Cardiac muscle cell (in vitro differentiated cells and primary cell): ENCODE measurements around the gene SMIM21. TPM values are rescaled to one million over a fixed set of nuclear protein-coding genes. Genes with fewer than 3 reads are reported as not detected.

ENCODE experiments used
- DNase-seq, 2 donors: peaks; one replicate each; pipeline versions ENCODE4 v3.0.0 to v3.0.0-alpha.2; 2010 to 2017; ENCODE audit warnings: low read depth in 1 of 2, low spot score in 1 of 2
- H3K27ac ChIP-seq: fragments of 200-600 bp; sonication (generic); 2 replicates; pipeline ENCODE4 v1.5.1; 2016
- H3K27me3 ChIP-seq: fragments of 200-600 bp; sonication (generic); 2 replicates; pipeline ENCODE4 v1.6.0; 2016; ENCODE audit warnings: control low read depth
- H3K36me3 ChIP-seq: fragments of 200-600 bp; sonication (generic); 2 replicates; pipeline ENCODE4 v1.5.1; 2016; ENCODE audit warnings: control low read depth
- H3K4me1 ChIP-seq: fragments of 200-600 bp; sonication (generic); 2 replicates; pipeline ENCODE4 v1.8.1; 2017; ENCODE audit warnings: low read depth, mild to moderate bottlenecking, mixed run types
- H3K4me3 ChIP-seq: fragments of 200-600 bp; sonication (generic); 2 replicates; pipeline ENCODE4 v1.5.1; 2016; ENCODE audit warnings: mild to moderate bottlenecking
- H3K9me3 ChIP-seq: fragments of 200-600 bp; sonication (generic); 2 replicates; pipeline ENCODE4 v1.5.1; 2017; ENCODE audit warnings: low read depth, mild to moderate bottlenecking, control low read depth
- CTCF ChIP-seq: IDR thresholded peaks from 2 replicates; pipeline ENCODE4 v1.5.1; 2012; ENCODE audit warnings: low read depth, mild to moderate bottlenecking, low read length
- polyA plus RNA-seq: library from polyadenylated mRNA; unstranded; fragments of >200 nt; fragmentation: Nextera tagmentation; extraction: Ambion mirVana; gene quantifications from 2 replicates; pipeline ENCODE4 v1.2.1, GENCODE V29; 2016
- total RNA-seq: library from RNA; depleted of rRNA; stranded (reverse); fragments of >200 nt; gene quantifications from 2 replicates; pipeline ENCODE4 v1.2.3, GENCODE V29; 2016

The SMIM21 gene
- total and polyA plus RNA-seq, 2 experiments from 2014 or later = not detected

DNA sequence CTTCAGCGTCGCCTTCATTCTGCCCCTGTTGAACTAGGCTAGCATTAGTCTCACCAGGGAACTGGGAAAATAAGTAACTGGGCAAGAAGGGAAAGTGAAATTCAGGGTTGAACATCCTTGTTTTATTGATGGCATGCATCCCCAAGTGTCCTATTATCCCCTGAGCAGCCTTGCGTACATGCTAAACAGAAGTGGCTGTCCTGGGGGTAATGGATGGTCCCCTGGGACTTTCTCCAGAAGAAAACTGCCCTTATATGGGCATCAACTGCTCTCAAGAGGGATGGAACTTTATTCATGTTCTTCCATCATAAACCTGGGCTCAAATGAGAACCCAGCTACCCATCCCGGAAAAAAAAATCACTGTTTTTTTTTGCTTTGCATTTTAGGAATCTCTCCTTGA lies 11.8 kb upstream of the SMIM21 start:
- H3K27me3 ChIP-seq = no peaks in the 10 kb centered on the region
- DNase-seq = no peak
- no peaks in the 10 kb centered on the region for H3K9me3 ChIP-seq
- no peaks in the 10 kb centered on the region for H3K4me1 ChIP-seq
- H3K4me3 ChIP-seq = no peak overlapping the region
- H3K36me3 ChIP-seq = no peaks in the 10 kb centered on the region
- no peak for TF ChIP-seq CTCF
- no peak overlapping the region for H3K27ac ChIP-seq

DNA sequence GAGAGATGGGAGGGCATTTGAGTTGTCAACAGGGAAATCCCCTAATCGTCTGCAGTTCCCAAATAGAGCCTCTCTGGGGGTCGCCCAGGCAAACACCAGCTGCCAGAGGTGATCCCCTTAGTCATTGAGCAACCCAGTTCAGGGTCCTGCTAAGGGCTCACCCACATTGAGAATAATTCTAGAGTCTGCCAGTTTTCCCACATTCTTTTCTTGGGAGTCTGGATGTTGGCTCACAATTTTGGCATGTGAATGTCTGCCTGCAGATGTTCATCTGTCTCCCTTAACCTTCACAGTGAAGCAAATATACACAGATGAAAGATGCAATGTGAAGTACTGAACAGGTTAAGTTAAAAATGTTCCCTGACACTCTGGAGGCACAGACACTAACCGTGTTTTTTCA lies 11.4 kb upstream of the SMIM21 start:
- Histone ChIP-seq H3K9me3 (no peaks in the 10 kb centered on the region), H3K4me1 (no peaks in the 10 kb centered on the region), H3K4me3 (no peak overlapping the region), H3K27me3 (no peaks in the 10 kb centered on the region), H3K27ac (no peak overlapping the region), H3K36me3 (no peaks in the 10 kb centered on the region)
- no peak for TF ChIP-seq CTCF
- DNase-seq = no peak

DNA sequence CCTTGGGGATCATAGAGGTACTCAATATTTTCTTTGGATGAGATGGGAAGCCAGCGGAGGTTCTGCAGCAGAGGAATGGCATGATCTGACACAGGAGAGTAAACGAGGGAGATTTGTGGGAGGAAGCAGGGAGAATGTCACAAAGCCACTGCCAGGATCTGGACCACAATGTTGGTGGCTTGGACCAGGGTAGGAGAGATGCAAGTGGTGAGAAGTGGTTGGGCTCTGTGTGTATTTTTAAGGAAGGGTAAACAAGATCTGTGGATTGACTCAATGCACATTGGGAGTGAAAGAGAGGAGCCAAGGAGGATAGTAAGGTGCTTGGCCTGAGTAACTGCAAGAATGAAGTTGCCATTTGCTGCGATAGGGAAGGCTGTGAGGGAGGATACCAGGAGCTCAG lies 10.5 kb upstream of the SMIM21 start:
- TF ChIP-seq CTCF = no peak
- no peak for DNase-seq
- H3K27me3 ChIP-seq = no peaks in the 10 kb centered on the region
- no peaks in the 10 kb centered on the region for H3K36me3 ChIP-seq
- H3K4me3 ChIP-seq = no peak overlapping the region
- H3K4me1 ChIP-seq = no peaks in the 10 kb centered on the region
- no peak overlapping the region for H3K27ac ChIP-seq
- no peaks in the 10 kb centered on the region for H3K9me3 ChIP-seq

DNA sequence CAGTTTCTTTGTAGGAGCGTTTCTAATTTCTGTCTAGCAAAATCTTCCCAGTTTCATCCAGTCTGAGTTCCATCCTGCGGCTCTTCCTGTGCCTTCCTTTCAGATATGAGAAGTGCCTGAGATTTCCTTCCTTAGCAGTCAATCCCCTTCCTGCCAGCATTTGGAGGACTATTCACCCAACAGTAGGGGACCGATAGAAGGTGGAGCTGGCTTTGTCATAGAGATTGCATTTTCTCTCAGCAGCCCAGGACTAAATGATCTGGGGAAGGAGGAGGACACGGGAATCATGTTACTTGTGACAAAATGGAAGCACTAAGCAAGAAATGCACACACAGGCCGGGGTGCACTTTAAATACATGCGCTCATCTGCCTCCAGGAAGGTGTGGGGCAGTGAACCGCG lies 5.6 kb upstream of the SMIM21 start:
- Histone ChIP-seq H3K4me1 (no peaks in the 10 kb centered on the region), H3K27ac (no peak overlapping the region), H3K27me3 (no peaks in the 10 kb centered on the region), H3K9me3 (no peaks in the 10 kb centered on the region), H3K36me3 (no peaks in the 10 kb centered on the region), H3K4me3 (no peak overlapping the region)
- no peak for TF ChIP-seq CTCF
- no peak for DNase-seq

GRCh38 chr18:75429975-75430374 lies 2.5 kb upstream of the SMIM21 start:
- no peaks in the 10 kb centered on the region for H3K4me1 ChIP-seq
- H3K27ac ChIP-seq = no peak overlapping the region
- no peak for TF ChIP-seq CTCF
- no peaks in the 10 kb centered on the region for H3K9me3 ChIP-seq
- DNase-seq = no peak
- no peaks in the 10 kb centered on the region for H3K27me3 ChIP-seq
- H3K36me3 ChIP-seq = no peaks in the 10 kb centered on the region
- no peak overlapping the region for H3K4me3 ChIP-seq

GRCh38 chr18:75428490-75428889 lies 987 bp upstream of the SMIM21 start:
- Histone ChIP-seq H3K4me3 (no peak overlapping the region), H3K4me1 (no peaks in the 10 kb centered on the region), H3K9me3 (no peaks in the 10 kb centered on the region), H3K27me3 (no peaks in the 10 kb centered on the region), H3K36me3 (no peaks in the 10 kb centered on the region), H3K27ac (no peak overlapping the region)
- DNase-seq = no peak
- TF ChIP-seq CTCF = no peak
